HL-60 (cell line): Measurements from ENCODE around the gene CLCA4.
"Not testable (repeated sequence)": the region's sequence is repeated elsewhere in the genome, so short reads cannot be mapped to it uniquely, and the experiment has no call there.

Experiments
- DNase-seq, 2 experiments: peaks; one replicate each; pipeline ENCODE4 v3.0.0-alpha.2; 2010 to 2020; ENCODE audit warnings: low read depth in 1 of 2, low spot score in 1 of 2
- H3K27ac ChIP-seq: fragments of 250-450 bp; sonication (Bioruptor Pico); replicated peaks from 2 replicates; pipeline ENCODE4 v1.5.1; 2020; ENCODE audit warnings: mild to moderate bottlenecking, moderate library complexity
- H3K27me3 ChIP-seq: fragments of 250-450 bp; sonication (Bioruptor Pico); 2 replicates; pipeline ENCODE4 v1.5.1; 2021; ENCODE audit warnings: mild to moderate bottlenecking, moderate library complexity; ENCODE audit not compliant: insufficient read depth, poor library complexity, severe bottlenecking
- H3K4me3 ChIP-seq: replicated peaks from 2 replicates; pipeline ENCODE4 v1.5.1; 2011; ENCODE audit warnings: mild to moderate bottlenecking, control low read depth, low read length; ENCODE audit not compliant: insufficient read depth
- GABPA ChIP-seq: IDR thresholded peaks from 2 replicates; pipeline ENCODE4 v1.6.1; 2012; ENCODE audit warnings: low read depth
- POLR2AphosphoS5 ChIP-seq: IDR thresholded peaks from 2 replicates; pipeline ENCODE4 v1.6.1; 2012; ENCODE audit warnings: low read depth
- SPI1 ChIP-seq: IDR thresholded peaks from 2 replicates; pipeline ENCODE4 v1.6.1; 2012; ENCODE audit warnings: low read depth, mild to moderate bottlenecking, borderline replicate concordance
- TF ChIP-seq, protein P1 (sequence below): IDR thresholded peaks from one replicate; pipeline ENCODE4 v1.5.1; 2011; ENCODE audit warnings: low read length, control low read depth, inconsistent platforms; ENCODE audit not compliant: insufficient read depth
- TF ChIP-seq, protein P2 (sequence below): IDR thresholded peaks from 2 replicates; pipeline ENCODE4 v1.6.1; 2012; ENCODE audit warnings: low read depth; ENCODE audit not compliant: insufficient replicate concordance

CLCA4 gene

DNA sequence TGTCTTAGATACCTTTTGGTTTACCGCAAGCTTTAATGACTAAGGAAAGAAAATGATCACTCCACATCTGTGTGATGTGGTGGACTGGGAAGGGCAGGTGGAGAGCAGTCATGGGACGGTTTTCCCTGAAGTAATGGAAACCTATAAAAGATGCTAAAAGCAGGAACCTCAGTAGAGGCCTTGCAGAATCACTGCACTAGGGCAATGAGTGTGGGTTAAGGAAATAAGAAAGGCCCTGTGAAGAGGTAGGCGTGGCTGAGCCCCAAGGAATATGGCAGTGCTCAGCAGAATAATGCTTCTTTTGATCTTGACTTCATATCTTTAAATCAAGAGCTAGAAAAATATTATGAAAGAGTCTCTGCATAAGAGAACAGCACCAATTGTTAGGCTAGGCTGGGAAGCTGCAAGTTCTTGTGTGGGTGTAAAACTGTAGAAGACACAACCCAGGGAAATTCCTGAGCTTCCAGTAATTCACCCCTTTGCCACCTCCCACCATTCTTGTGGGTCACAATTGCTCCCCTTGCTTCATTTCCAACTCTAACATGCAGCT, 49.9 kb downstream of the CLCA4 start:
- no peak overlapping the region for H3K4me3 ChIP-seq
- no peak for DNase-seq
- no peak for TF ChIP-seq POLR2AphosphoS5
- TF ChIP-seq, protein P1, sequence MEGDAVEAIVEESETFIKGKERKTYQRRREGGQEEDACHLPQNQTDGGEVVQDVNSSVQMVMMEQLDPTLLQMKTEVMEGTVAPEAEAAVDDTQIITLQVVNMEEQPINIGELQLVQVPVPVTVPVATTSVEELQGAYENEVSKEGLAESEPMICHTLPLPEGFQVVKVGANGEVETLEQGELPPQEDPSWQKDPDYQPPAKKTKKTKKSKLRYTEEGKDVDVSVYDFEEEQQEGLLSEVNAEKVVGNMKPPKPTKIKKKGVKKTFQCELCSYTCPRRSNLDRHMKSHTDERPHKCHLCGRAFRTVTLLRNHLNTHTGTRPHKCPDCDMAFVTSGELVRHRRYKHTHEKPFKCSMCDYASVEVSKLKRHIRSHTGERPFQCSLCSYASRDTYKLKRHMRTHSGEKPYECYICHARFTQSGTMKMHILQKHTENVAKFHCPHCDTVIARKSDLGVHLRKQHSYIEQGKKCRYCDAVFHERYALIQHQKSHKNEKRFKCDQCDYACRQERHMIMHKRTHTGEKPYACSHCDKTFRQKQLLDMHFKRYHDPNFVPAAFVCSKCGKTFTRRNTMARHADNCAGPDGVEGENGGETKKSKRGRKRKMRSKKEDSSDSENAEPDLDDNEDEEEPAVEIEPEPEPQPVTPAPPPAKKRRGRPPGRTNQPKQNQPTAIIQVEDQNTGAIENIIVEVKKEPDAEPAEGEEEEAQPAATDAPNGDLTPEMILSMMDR, result no peak
- TF ChIP-seq GABPA, result no peak
- TF ChIP-seq, protein P2, sequence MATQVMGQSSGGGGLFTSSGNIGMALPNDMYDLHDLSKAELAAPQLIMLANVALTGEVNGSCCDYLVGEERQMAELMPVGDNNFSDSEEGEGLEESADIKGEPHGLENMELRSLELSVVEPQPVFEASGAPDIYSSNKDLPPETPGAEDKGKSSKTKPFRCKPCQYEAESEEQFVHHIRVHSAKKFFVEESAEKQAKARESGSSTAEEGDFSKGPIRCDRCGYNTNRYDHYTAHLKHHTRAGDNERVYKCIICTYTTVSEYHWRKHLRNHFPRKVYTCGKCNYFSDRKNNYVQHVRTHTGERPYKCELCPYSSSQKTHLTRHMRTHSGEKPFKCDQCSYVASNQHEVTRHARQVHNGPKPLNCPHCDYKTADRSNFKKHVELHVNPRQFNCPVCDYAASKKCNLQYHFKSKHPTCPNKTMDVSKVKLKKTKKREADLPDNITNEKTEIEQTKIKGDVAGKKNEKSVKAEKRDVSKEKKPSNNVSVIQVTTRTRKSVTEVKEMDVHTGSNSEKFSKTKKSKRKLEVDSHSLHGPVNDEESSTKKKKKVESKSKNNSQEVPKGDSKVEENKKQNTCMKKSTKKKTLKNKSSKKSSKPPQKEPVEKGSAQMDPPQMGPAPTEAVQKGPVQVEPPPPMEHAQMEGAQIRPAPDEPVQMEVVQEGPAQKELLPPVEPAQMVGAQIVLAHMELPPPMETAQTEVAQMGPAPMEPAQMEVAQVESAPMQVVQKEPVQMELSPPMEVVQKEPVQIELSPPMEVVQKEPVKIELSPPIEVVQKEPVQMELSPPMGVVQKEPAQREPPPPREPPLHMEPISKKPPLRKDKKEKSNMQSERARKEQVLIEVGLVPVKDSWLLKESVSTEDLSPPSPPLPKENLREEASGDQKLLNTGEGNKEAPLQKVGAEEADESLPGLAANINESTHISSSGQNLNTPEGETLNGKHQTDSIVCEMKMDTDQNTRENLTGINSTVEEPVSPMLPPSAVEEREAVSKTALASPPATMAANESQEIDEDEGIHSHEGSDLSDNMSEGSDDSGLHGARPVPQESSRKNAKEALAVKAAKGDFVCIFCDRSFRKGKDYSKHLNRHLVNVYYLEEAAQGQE, result no peak
- TF ChIP-seq SPI1, result no peak
- no peaks in the 10 kb centered on the region for H3K27me3 ChIP-seq
- no peak overlapping the region for H3K27ac ChIP-seq

DNA sequence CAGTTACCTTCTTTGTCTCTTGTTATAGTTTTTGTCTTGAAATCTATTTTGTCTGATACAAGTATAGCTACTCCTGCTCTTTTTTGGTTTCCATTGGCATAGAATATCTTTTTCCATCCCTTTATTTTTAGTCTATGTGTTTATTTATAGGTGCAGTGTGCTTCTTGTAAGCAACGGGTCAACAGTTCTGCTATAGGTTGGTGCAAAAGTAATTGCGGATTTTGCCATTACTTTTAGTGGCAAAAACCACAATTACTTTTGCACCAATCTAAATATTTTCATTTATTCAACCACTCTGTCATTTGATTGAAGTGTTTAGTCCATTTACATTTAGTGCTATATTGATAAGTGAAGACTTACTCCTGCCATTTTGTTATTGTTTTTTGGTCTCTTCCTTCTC, 59.2 kb downstream of the CLCA4 start:
- not testable (repeated sequence) for DNase-seq, H3K27ac ChIP-seq, H3K27me3 ChIP-seq, H3K4me3 ChIP-seq

DNA sequence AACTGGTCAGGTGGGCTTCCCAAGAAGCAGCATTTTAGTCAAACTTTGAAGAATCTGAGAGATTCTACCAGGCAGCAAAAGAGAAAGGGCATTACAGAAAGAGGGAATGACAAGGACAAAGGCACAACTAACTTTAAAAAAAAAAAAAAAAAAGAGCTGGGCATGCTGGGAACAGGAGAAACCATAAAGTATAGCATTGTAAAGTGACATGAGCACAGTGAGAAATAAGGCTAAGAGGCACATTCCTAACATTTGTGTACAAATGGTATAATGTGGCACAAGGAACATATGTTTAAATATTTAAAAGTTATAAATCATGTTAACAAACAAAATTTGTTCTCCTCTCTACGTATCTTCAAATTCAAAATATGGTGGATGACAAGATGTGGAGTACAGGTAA, 69.6 kb downstream of the CLCA4 start:
- no peak overlapping the region for H3K27ac ChIP-seq
- no peaks in the 10 kb centered on the region for H3K27me3 ChIP-seq
- TF ChIP-seq GABPA (no peak), POLR2AphosphoS5 (no peak), SPI1 (no peak)
- TF ChIP-seq, protein P2, result no peak
- TF ChIP-seq, protein P1, result no peak
- no peak overlapping the region for H3K4me3 ChIP-seq
- no peak for DNase-seq

DNA sequence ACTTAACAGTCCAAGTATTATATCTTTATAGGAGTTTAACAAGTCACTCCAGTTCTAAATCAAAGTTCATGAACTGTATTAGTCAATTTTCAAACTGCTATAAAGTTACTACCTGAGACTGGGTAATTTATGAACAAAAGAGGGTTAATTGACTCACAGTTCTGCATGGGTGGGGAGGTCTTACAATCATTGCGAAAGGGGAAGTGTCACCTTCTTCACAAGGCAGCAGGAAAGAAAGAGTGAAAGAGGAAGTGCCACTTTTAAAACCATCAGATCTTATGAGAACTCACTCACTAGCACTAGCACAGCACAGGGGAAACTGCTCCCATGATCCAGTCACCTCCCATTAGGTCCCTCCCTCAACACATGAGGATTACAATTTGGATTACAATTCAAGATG, 70.0 kb downstream of the CLCA4 start:
- no peaks in the 10 kb centered on the region for H3K27me3 ChIP-seq
- no peak overlapping the region for H3K4me3 ChIP-seq
- H3K27ac ChIP-seq, result no peak overlapping the region
- peak; percentile 100 for TF ChIP-seq SPI1
- TF ChIP-seq GABPA, result no peak
- DNase-seq, result peak; percentile 67

DNA sequence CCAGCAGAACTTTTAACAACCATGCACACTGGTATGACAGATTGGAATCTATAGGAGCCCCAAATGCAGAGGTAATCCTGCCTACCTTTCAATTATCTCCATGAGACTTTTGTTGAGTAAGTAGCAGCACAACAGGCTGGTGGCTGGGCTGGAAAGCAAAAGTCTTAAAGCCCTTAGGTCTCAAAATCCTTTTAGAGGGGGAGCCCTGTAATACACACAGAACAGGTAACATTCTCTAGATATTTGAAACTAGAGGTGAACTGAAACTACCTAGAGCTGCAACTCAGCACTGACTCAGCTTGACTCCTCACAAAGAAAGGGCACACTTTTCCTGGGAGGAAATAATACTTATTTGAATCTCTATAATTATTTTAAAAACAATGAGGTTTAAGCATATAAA, 71.5 kb downstream of the CLCA4 start:
- Histone ChIP-seq H3K27me3 (no peaks in the 10 kb centered on the region), H3K4me3 (no peak overlapping the region), H3K27ac (no peak overlapping the region)
- DNase-seq, result no peak
- TF ChIP-seq, protein P2, result no peak
- no peak for TF ChIP-seq GABPA
- no peak for TF ChIP-seq POLR2AphosphoS5
- TF ChIP-seq, protein P1, result no peak
- TF ChIP-seq SPI1, result no peak
